SK-N-SH treated with all-trans-retinoic acid at 6 μM for 48 hours (cell line): ENCODE data around the gene RAB33B.

Source experiments
- CREB5 ChIP-seq: fragments of 250-450 bp; sonication (Bioruptor Pico); IDR thresholded peaks from 2 replicates; pipeline ENCODE4 v1.5.1; 2020; ENCODE audit warnings: low read depth, mild to moderate bottlenecking, moderate library complexity
- CSRNP3 ChIP-seq: fragments of 250-450 bp; sonication (Bioruptor Pico); IDR thresholded peaks from 2 replicates; pipeline ENCODE4 v1.5.1; 2021; ENCODE audit warnings: mild to moderate bottlenecking, moderate library complexity
- ESRRG ChIP-seq: fragments of 250-450 bp; sonication (Bioruptor Pico); IDR thresholded peaks from 2 replicates; pipeline ENCODE4 v1.6.1; 2021; ENCODE audit warnings: mild to moderate bottlenecking
- ISL1 ChIP-seq: fragments of 250-450 bp; sonication (Bioruptor Pico); IDR thresholded peaks from 2 replicates; pipeline ENCODE4 v2.1.2; 2022; ENCODE audit warnings: mild to moderate bottlenecking, moderate library complexity
- OSR1 ChIP-seq: fragments of 250-450 bp; sonication (Bioruptor Pico); IDR thresholded peaks from 2 replicates; pipeline ENCODE4 v1.8.0; 2022; ENCODE audit warnings: moderate library complexity, mild to moderate bottlenecking, inconsistent platforms
- POU6F1 ChIP-seq: fragments of 250-450 bp; sonication (Bioruptor Pico); IDR thresholded peaks from 2 replicates; pipeline ENCODE4 v1.8.0; 2021; ENCODE audit warnings: low read depth, mild to moderate bottlenecking, moderate library complexity, borderline replicate concordance
- RARB ChIP-seq: fragments of 250-450 bp; sonication (Bioruptor Pico); IDR thresholded peaks from 2 replicates; pipeline ENCODE4 v1.8.0; 2021; ENCODE audit warnings: mild to moderate bottlenecking, moderate library complexity
- ZFP3 ChIP-seq: fragments of 250-450 bp; sonication (Bioruptor Pico); IDR thresholded peaks from 2 replicates; pipeline ENCODE4 v1.5.0; 2020; ENCODE audit warnings: mild to moderate bottlenecking, moderate library complexity
- ZFP30 ChIP-seq: fragments of 450-650 bp; formaldehyde crosslinking; IDR thresholded peaks from 2 replicates; pipeline ENCODE4 v1.5.0; 2022; ENCODE audit warnings: mild to moderate bottlenecking, moderate library complexity

GRCh38 chr4:139438141-139438540 lies 15.8 kb upstream of the RAB33B start:
- TF ChIP-seq ZFP3 (CRISPR knock-in tag) (no peak), CSRNP3 (CRISPR knock-in tag) (no peak), OSR1 (no peak), ISL1 (no peak), RARB (CRISPR knock-in tag) (no peak), ESRRG (CRISPR knock-in tag) (no peak), POU6F1 (CRISPR knock-in tag) (no peak), CREB5 (CRISPR knock-in tag) (no peak), ZFP30 (CRISPR knock-in tag) (no peak)
